NCI-H1092 (cell line): ENCODE results near the gene HS6ST2.

Source experiments
- DNase-seq: peaks from one replicate; lab custom pipeline; 2025; lab: John Stamatoyannopoulos, UW

The HS6ST2 gene

DNA sequence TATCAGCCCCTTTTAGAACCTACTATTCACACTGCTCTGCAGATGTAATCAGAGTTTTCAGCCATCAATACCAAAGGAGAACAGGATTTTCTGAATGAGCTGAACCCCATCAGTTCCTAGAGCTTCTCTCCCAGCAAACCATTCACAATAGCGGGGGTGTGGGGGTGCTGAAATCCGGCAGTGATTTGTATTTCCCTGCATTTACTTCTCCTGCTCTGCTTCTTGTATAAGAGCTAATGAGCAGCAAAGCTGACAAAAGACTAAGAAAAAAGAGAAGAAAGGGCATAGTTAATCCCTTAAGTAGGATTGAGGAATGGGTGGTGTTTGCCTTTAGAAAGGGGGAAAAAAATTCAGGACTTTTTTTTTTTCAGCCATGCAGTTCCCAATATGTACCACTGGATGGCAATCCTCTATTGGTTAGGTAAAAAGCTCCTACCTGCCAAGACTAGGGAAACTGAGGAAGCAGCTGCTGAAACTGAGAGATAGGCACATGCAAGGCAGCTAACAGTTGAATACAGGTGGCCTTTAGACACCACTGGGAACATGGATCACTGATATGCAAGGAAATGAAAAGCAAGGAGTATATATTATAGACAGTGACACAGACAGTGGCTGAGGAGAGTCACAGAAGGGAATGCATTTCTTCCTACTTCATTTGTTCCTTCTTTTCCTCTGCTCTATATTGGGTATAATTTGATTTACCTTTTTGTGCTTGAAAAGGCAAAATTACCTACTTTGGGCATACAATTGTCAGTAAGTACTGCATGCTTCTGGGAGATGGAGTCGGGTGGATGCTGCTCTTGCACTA, 217.9 kb downstream of the HS6ST2 start:
- no peak for DNase-seq

DNA sequence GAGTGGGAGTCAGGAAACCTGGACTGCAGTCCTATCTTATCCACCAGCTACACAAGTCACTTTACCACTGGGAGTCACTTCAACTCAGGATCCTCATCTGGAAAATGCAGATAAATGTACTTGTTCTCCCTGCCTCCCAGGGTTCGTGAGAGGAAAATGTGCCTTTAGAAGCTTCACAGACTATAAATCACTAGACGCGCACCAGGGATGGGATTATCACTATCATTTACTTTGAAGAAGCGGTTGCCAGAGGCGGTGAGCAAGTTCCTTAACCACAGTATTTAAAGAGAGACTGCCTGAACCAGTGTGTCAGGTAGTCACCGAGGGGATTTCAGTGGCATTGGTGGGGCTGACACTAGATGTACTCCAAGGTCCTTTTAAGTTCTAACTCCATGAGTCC, 219.5 kb downstream of the HS6ST2 start:
- DNase-seq = no peak

DNA sequence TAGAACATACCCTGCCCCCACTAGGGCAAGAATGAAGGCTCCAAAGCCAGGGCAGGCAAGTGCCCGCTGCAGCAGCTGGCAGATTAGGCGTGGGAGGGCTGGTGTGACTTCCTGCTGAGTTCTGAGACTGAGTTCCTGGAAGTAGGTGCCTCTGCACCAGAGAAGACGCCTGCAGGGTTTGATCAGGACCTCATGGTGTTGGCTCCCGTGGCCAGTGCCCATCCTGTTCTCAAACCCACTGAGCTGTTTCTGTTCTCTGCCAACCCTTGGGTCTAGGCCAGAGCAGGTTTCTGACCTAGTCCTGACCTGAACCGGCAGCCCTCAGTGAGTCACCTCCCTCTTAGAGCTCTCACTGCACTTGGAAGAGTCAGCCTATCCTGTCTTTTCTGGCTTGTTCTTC, 220.7 kb downstream of the HS6ST2 start:
- DNase-seq = no peak

DNA sequence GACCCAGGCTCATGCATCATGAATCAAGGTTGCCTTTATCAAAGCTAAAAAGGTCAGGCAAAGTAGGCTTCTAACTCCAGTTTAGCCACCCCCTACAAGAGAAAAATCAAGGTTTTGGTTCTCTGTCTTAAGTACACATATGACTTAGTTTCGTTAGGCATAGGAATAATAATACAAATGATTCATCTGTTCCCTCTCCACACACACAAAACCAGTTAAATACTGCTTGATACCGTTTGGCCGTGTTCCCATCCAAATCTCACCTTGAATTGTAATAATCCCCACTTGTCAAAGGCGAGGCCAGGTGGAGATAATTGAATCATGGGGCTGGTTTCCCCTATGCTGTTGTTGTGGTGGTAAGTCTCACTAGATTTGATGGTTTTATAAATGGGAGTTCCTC, 226.2 kb downstream of the HS6ST2 start:
- DNase-seq = no peak

DNA sequence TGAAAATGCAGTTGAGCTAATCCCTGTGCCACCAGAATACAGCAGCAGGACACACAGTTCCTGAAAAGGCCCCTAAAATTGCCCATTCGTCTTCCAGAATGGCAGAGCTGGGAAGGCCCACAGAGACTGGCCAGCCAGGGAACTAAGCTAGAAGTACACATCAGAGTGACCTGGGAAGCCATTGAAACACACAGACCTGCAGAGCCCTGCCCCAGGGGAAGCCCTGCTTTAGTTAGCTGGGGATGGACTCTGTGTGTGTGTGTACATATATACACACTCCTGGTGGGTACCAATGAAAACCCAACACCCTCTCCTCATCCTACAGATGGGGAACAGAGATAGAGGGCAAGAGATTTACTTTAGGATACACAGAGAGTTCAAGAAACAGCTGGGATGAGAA, 227.7 kb downstream of the HS6ST2 start:
- no peak for DNase-seq

DNA sequence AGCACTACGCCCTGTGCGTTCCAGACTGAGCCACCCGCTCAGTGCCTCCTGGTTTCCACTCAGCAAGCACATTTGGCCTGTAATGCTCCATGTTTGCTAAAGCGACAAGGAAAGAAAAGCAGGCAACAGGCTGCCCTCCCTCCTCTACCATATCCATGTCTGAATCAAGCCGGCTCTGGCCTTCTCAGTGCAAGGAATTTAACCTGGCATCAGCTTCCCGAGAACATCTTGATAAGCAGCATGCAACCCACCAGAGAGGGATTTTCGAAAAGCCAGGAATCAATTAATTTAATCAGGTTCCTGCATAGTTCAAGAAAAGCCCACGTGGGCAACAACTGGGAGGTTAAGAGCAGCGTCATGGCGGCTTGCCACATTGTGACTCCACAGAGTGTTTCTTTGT, 228.2 kb downstream of the HS6ST2 start:
- DNase-seq = no peak

DNA sequence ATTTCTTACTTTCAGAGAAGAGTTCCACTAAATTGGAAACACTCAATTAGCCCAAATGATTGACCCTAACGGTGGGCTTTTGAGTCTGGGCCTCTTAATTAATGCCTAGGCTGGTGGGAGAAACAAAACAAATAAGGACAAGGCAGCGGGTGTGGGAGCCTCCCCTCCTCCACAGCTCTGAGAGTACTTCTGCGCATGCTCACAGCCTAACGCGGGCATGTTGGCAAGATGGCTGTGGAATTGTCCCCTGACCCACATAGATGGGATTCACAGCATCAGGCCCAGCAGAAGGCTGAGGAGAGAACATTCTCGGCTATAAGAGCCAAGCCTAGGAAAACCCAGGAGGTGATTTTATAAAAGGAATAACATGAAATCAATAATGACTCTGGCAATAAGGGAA, 230.1 kb downstream of the HS6ST2 start:
- no peak for DNase-seq

DNA sequence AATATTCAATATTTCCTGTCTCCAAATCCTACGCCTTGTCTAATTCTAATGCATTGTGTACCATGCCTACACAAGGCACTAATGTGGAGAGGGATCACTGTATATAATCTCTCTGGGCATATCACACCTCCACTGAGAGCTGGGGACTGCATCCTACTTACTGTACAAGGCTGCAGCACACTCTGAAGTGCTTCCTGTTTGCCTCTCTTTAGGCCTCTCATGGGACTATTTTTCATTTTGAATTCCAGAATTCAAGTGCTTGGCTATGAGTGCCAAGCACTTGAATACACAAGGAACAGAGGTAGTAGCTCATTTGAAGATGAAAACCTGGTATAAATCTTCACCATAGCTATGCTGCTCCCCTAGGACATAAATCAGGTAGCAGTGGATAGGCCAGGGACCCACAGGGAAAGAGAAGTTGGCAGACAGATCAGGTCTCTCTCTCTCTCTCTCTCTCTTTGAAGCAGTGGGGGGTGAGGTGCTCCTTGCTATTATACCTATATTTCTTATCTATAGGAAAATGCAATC, 239.9 kb downstream of the HS6ST2 start:
- no peak for DNase-seq

DNA sequence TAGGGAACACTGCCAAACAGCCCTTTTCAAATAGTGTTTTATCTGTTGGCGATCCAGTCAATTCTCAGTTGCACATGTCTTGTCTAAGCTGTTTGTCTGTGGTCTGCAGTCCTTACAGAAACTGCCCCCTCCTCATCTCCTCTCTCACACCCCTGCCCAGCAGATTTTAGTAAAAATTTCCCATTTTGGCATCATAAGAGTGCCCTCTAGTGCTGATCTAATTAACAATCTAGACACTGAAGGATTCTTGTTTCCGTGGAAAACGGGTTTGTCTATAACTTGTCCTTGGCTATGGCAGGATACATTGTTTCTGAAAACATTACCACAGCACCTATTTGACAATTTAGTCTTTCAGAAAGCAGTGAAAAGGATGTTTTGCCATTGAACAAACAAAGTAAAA, 242.4 kb downstream of the HS6ST2 start:
- DNase-seq = no peak

DNA sequence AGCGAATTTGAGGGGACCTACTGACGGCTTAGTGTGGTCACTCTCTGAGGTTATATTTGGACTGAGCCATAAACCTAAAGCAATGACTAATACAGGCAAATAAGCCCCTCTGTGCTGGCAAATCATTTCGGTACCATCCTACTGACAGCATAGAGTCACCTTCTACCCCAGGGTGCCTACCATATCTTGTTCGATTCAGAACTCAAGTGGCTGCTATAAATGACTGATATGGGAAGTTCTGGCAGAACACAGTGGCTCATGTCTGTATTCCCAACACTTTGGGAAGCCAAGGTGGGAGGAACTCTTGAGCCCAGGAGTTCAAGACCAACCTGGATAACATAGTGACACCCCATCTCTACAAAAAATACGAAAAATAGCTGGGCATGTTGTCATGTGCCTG, 243.5 kb downstream of the HS6ST2 start:
- no peak for DNase-seq

DNA sequence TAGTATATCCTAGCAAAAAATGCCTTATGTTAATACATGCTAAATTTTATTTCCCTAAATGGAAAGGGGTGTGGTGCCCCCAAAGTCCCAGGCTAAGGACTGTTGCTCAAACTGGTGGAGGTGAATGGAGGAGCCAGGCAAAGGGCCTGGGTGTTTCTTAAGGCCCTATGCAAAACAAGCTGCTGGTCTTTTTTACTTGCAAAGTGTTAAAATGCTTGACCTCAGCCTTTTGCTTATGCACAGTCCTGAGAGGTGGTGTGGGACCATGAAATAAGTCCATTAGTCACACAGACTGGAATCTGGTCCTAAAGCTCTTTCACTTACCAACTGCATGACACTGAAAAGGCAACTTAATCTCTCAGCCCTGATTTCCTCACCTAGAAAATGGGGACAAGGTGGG, 246.1 kb downstream of the HS6ST2 start:
- DNase-seq = no peak

DNA sequence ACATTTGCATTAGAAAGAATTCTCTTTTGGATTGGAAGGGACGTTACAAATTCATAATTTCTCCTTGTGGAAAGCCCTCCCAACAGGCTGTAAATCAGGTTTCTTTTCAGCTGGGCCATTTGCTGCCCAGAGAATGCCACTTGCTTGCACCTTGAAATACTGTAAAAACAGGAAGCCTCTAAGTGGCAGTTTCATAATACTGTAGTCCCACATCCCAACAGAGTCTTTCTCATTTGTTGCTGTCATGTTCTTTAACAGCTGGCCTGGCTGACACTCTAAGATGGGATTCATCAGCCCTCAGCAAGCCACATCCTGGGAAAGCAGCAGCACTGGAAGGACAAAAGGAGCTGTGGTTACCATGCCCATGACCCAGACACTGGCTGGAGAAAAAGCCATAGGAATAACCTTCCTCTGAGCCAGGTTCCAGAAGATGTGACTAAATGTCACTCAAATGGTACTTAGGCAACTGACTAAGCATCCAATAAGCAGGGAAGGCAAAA, 247.7 kb downstream of the HS6ST2 start:
- no peak for DNase-seq

DNA sequence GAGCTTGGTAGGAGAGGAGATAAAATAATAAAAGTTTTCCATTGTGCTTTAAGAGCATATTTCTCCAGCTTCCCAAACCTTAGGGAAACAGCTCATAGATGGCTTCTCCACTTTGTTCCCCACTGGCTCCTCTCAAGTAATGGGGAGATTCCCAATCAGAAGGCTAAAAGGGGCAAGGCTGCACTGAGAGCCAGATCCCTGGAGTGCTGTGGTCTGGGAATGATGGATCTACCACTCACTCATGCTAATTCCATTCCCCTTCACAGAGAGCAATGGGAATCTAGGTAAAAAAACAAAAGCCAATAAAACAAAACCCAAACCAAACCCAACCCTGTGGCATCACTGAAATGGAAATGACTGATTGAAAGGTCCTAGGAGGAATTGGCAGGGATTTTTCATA, 249.9 kb downstream of the HS6ST2 start:
- DNase-seq = no peak

DNA sequence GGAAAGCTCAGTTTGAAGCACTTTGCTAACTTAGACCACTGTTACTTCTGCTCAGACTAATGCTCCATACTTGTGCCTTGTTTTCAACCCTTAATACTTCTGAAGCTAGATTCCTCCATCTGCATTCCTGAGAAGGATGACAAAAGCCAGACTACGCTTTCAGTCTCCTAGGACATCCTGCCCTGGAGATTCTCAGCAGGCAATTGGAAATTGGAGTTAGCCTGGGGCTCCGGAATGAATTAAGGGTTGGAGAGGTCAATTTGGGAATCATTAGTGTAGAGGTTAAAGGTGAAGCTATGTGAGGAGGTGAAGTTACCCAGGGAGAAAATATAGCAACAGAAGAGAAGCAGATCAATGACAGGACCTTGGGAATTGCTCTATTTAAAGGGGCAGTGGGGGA, 253.7 kb downstream of the HS6ST2 start:
- no peak for DNase-seq

DNA sequence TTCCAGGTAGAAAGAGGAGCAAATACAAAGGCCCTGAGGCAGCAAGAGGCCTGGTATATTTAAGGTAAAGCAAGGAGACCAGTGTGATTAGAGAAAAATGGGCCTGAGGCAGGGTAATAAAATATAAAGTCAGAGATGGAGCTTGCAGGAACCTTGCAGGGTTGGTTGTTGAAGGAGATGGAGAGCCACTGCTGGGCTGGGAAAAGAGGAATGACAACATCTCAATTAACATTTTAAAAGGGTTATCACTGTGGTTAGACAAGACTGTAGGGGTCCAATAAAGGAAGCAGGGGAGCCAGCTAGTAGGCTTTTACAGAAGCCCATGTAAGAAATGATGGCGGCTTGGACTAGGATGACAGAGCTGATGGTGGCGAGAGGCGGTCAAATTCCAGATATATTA, 264.0 kb downstream of the HS6ST2 start:
- DNase-seq = no peak

DNA sequence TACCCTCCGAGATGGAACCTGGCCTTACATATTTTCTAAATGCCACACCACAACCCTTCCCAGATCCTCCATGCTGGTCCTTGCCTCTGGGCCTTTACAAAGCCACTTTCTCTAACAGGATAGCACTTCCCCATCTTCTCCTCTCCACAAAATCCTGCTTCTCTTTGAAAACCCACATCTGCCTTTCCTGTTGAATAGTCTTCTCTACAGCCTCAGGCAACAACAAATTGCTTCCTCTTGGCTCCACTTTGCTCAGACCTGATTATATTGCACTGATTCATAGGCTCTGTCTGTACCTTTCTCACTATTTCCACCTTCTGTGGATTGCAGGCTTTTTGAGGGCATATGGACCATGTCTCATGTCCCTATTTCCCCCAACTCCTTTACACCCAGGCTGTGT, 265.9 kb downstream of the HS6ST2 start:
- no peak for DNase-seq

DNA sequence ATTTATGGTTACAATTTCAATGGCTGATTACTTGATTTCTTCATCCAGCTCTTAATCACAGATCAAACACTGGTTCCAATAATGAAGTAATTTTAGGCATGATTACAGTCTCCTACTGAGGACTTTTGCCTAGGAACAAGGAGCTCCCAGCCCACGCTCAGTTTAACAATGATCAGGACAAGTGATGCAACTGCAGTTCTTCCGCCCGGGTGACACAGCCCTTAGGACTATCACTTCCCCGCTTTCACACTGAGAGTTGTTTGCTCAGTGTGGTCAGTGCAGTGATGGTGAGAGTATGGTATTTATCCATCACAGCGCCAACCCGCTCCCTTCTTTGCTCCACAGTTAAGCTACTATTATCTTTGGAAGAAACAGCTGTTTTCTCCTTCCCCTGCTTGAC, 266.4 kb downstream of the HS6ST2 start:
- no peak for DNase-seq

DNA sequence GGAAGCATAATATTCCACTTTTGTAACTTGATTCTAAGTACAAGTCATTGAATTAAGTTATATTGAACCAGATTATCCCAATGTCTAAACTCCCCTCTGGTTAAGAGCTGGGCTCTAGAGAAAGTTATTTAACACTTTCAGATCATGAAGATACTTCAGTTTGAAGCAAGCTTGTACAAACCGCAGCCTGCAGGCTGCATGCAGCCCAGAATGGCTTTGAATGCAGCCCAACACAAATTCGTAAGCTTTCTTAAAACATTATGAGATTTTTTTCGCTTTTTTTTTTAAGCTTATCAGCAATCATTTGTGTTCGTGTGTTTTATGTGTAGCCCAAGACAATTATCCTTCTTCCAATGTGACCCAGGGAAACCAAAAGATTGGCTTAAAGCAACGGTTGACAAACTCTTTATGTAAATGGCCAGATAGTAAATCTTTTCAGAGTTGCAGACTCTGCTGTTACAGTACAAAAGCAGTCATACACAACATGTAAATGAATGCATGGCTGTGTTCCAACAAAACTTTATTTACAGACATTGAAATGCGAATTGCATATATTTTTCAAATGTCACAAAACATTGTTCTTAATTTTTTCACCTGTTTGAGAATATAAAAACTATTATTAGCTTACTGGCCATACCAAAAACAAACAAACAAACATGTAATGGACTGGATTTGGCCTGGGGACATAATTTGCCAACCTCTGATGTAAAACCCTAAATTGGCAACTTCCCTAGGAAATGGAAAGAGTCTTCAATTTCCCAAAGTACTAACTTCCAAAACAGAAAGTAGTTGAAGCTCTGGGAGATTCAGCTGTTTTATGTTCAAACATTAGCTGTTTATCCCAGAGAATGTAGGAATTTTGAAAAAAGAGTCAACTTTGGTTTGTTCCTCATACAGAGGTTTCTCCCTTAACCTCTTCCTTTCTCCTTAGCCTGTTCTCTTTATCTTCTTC, 268.5 kb downstream of the HS6ST2 start:
- DNase-seq = no peak

DNA sequence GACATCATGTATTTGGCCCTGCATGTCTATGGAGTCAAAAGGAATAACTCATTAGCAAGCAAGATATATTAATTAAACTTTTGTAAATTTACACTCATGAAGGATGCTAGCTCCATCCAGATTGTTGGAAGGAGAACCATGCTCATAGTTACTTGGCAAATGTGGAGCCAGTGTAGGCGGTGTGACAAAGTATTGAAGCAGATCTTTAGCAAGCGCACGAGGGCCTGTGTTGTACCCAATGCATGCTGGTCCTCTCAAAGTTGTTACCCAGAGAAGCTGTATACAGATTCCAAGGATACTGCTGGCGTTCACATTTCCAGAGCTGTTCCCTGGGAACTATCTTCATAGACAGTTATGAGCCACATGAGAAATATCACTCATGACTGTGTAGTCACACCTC, 273.2 kb downstream of the HS6ST2 start:
- DNase-seq = no peak

DNA sequence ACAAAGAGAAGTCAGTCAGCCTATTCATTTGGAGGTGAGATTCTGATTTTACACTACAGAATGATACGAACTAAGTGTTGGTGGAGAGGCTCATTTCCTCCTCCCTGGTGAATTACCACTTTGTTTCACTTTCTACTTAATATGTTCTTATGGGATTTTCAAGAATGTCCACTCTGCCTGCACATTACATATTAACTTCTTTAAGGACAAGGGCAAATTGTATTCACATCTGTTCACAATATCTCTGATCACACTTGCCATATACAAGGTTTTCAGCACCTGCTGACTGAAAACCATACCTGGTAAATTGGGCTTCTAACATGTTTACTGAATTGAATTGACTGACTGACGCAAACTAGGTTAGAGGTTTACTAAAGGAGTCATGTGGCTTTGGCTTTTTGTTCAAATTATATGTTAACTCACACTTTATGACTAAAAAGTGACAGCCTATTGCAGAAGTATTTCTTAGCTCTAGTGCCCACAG, 281.2 kb downstream of the HS6ST2 start:
- no peak for DNase-seq

DNA sequence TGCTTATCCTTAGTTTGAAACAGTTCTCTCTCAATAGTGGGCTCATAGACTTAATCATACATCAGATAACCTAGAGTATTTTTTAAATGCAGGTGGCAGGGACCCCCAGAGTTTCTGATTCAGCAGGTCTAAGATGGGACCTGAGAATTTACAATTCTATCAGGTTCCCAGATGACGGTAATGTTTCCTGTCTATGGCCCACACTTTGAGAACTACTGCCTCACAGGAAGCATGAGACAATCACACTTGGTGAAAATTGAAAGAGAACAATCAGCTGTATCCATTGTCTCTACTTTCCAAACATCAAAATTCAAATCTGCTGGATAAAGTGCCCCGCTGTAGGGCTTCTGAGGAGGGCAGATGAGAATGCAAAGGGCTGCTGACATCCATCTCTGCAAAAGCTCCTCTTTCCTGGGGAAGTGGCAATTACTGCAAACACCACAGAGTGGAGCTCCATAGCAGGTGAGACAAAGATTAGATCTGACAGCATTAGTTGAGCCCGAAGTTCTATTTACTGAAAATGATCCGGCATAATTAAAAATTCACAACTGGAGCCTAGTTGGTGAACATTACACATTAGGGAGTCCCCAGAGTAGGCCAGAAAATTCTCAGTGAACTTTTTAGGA, 281.8 kb downstream of the HS6ST2 start:
- no peak for DNase-seq

DNA sequence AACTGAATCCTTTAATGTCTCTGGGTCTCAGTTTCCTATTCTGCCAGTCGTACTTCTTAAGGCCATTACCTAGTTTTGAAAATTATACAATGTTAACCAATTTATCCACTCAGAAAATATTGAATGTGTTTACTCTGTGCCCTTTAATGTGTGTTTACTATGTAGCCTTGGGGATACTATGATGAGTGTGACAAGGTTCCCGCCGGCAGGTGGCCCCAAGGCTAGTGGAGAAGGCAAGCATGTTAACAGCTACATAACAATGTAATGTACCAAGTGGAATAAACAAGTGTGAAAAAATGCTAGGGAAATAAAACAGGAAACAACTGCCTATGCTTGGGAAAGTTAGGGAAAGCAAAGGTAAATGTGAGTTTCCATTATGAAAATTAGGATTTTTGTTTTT, 282.3 kb downstream of the HS6ST2 start:
- DNase-seq = no peak
